ENCODE measurements around the gene TMED5.

- no peak for TF ChIP-seq CTCF (IDR thresholded peaks at IDR 0.05)
- no peak for TF ChIP-seq EP300 (IDR thresholded peaks at IDR 0.05; ENCODE audit: low read depth)
- no peak for TF ChIP-seq POLR2AphosphoS5 (IDR thresholded peaks at IDR 0.05)
These were observed 27.0 kb upstream of the TMED5 start for GRCh38 chr1:93207211-93207610.

All from transverse colon (tissue), 4 donors.